NCI-H2081 (cell line): ENCODE measurements around the gene XAGE1B.
"Not testable (repeated sequence)": the region's sequence is repeated elsewhere in the genome, so short reads cannot be mapped to it uniquely, and the experiment has no call there.

Experiments used
- DNase-seq, 2 experiments: peaks; one replicate each; lab custom pipeline; 2025; lab: John Stamatoyannopoulos, UW

XAGE1B gene

GRCh38 chrX:52516987-52517325, at the start of gene XAGE1B:
Gene XAGE1B, minus strand, starts transcription at chrX:52517063. Its CDS starts 1,536 bp downstream, at chrX:52515527.
- not testable (repeated sequence) for DNase-seq

- DNase-seq: no peak
Measured at GRCh38 chrX:52563105-52563504, 46.2 kb upstream of the XAGE1B start.

- no peak for DNase-seq
Measured at GRCh38 chrX:52558140-52558539, 41.3 kb upstream of the XAGE1B start.

GRCh38 chrX:52556741-52557140, 39.9 kb upstream of the XAGE1B start:
- DNase-seq: no peak

GRCh38 chrX:52553995-52554642, 37.3 kb upstream of the XAGE1B start:
- DNase-seq: no peak

- not testable (repeated sequence) for DNase-seq
Measured at GRCh38 chrX:52548769-52549168, 31.9 kb upstream of the XAGE1B start.

- DNase-seq: no peak
Measured at GRCh38 chrX:52544147-52544840, 27.4 kb upstream of the XAGE1B start.

- no peak for DNase-seq
Measured at GRCh38 chrX:52542311-52542710, 25.4 kb upstream of the XAGE1B start.

GRCh38 chrX:52541051-52541450, 24.2 kb upstream of the XAGE1B start:
- not testable (repeated sequence) for DNase-seq

- DNase-seq: not testable (repeated sequence)
Measured at GRCh38 chrX:52516110-52516986, 515 bp downstream of the XAGE1B start.

GRCh38 chrX:52511126-52511525, 5.7 kb downstream of the XAGE1B start:
- DNase-seq: not testable (repeated sequence)

GRCh38 chrX:52509916-52510315, 6.9 kb downstream of the XAGE1B start:
- DNase-seq: no peak

GRCh38 chrX:52507331-52507730, 9.5 kb downstream of the XAGE1B start:
- DNase-seq: no peak

GRCh38 chrX:52504551-52504950, 12.3 kb downstream of the XAGE1B start:
- DNase-seq: no peak

GRCh38 chrX:52501362-52501761, 15.5 kb downstream of the XAGE1B start:
- not testable (repeated sequence) for DNase-seq

- not testable (repeated sequence) for DNase-seq
Measured at GRCh38 chrX:52496419-52496772, 20.5 kb downstream of the XAGE1B start.

- not testable (repeated sequence) for DNase-seq
Measured at GRCh38 chrX:52495545-52496418, 21.1 kb downstream of the XAGE1B start, which contains the start of gene XAGE1A. Gene XAGE1A, plus strand, starts transcription at chrX:52495808. Its CDS starts 1,554 bp downstream, at chrX:52497362.

GRCh38 chrX:52471301-52471700, 45.6 kb downstream of the XAGE1B start:
- not testable (repeated sequence) for DNase-seq
